SK-N-SH (cell line): Measurements from ENCODE around the gene SNAPC1. TPM values are rescaled to one million over a fixed set of nuclear protein-coding genes. Genes with fewer than 3 reads are reported as not detected.
A peak's percentile ranks its signal among the peaks of the same experiment; 100 is the strongest.

ENCODE experiments used
- CTCF ChIA-PET: fragments of 300-600, 350-600 bp; formaldehyde crosslinking; extraction: SDS; loops from one replicate; lab custom pipeline; 2021; lab: Yijun Ruan, JAX
- POLR2A ChIA-PET: fragments of 350-600 bp; sonication (Branson Sonifier 250); formaldehyde crosslinking; extraction: SDS; loops from one replicate; lab custom pipeline; 2020; ENCODE audit warnings: antibody characterized with exemption, inconsistent platforms; lab: Yijun Ruan, JAX
- DNase-seq: peaks from one replicate; pipeline ENCODE4 v3.0.0; 2012
- H2AFZ ChIP-seq: fragments of 200-600 bp; sonication (generic); 2 replicates; pipeline ENCODE4 v1.8.1; 2016; ENCODE audit warnings: antibody characterized with exemption, mild to moderate bottlenecking, low read depth
- H3F3A ChIP-seq: fragments of 200-600 bp; sonication (generic); replicated peaks from 2 replicates; pipeline ENCODE3; 2016; ENCODE audit warnings: antibody characterized with exemption, mild to moderate bottlenecking; ENCODE audit not compliant: insufficient read depth
- H3K27ac ChIP-seq, 2 experiments: fragments of 200-500 bp in 1 of 2; fragments of 200-600 bp in 1 of 2; sonication (Bioruptor generic) in 1 of 2; sonication (generic), shearing (Covaris generic) in 1 of 2; 2 replicates each; pipeline versions ENCODE4 v1.5.1 to v1.6.1; 2014 to 2016; ENCODE audit warnings: low read depth in 2 of 2, inconsistent platforms in 1 of 2, low read length in 1 of 2, mild to moderate bottlenecking in 1 of 2, mixed read lengths in 1 of 2
- H3K27me3 ChIP-seq: fragments of 200-600 bp; sonication (generic), shearing (Covaris generic); 2 replicates; pipeline ENCODE4 v1.6.1; 2016; ENCODE audit warnings: mixed run types; ENCODE audit not compliant: insufficient read depth
- H3K36me3 ChIP-seq, 2 experiments: fragments of 200-500 bp in 1 of 2; fragments of 200-600 bp in 1 of 2; sonication (Bioruptor generic) in 1 of 2; sonication (generic) in 1 of 2; replicated peaks in 1 of 2; 2 replicates each; pipeline versions ENCODE3 to v1.5.1; 2014 to 2016; ENCODE audit warnings: low read length in 1 of 2, mild to moderate bottlenecking in 1 of 2; ENCODE audit not compliant: insufficient read depth in 2 of 2, control insufficient read depth in 1 of 2
- H3K4me1 ChIP-seq, 2 experiments: fragments of 200-500 bp in 1 of 2; fragments of 200-600 bp in 1 of 2; sonication (Bioruptor generic) in 1 of 2; sonication (generic), shearing (Covaris generic) in 1 of 2; 2 replicates each; pipeline versions ENCODE4 v1.5.1 to v1.6.1; 2014 to 2016; ENCODE audit warnings: low read depth in 1 of 2, low read length in 1 of 2, mixed run types in 1 of 2; ENCODE audit not compliant: insufficient read depth in 2 of 2, control insufficient read depth in 1 of 2
- H3K4me2 ChIP-seq: fragments of 200-600 bp; sonication (generic), shearing (Covaris generic); 2 replicates; pipeline ENCODE4 v1.6.1; 2017; ENCODE audit warnings: mixed run types
- H3K4me3 ChIP-seq, 2 experiments: fragments of 200-500 bp in 1 of 2; fragments of 200-600 bp in 1 of 2; sonication (Bioruptor generic) in 1 of 2; sonication (generic), shearing (Covaris generic) in 1 of 2; 2 replicates each; pipeline versions ENCODE4 v1.5.1 to v1.8.1; 2014 to 2016; ENCODE audit warnings: low read depth in 2 of 2, inconsistent platforms in 1 of 2, low read length in 1 of 2, mild to moderate bottlenecking in 1 of 2, mixed read lengths in 1 of 2, moderate library complexity in 1 of 2
- H3K79me2 ChIP-seq: fragments of 200-600 bp; sonication (generic); 2 replicates; pipeline ENCODE4 v1.8.1; 2017; ENCODE audit warnings: mild to moderate bottlenecking; ENCODE audit not compliant: insufficient read depth
- H3K9ac ChIP-seq: fragments of 200-600 bp; sonication (generic); 2 replicates; pipeline ENCODE4 v1.6.1; 2017; ENCODE audit warnings: mixed run types
- H3K9me2 ChIP-seq: fragments of 200-600 bp; sonication (generic); 2 replicates; pipeline ENCODE4 v1.6.1; 2017; ENCODE audit warnings: mixed run types
- H3K9me3 ChIP-seq: fragments of 200-600 bp; sonication (generic); 2 replicates; pipeline ENCODE4 v1.6.1; 2017; ENCODE audit warnings: mixed run types, mild to moderate bottlenecking, moderate library complexity
- H4K20me1 ChIP-seq: fragments of 200-600 bp; sonication (generic); 2 replicates; pipeline ENCODE4 v1.6.1; 2017; ENCODE audit warnings: mild to moderate bottlenecking, mixed run types; ENCODE audit not compliant: insufficient read depth
- ELF1 ChIP-seq: IDR thresholded peaks from 2 replicates; pipeline ENCODE4 v1.4.0; 2012
- EZH2phosphoT487 ChIP-seq: fragments of 200-600 bp; sonication (generic); IDR thresholded peaks from 2 replicates; pipeline ENCODE4 v1.6.1; 2017; ENCODE audit warnings: low read depth, mixed run types, mild to moderate bottlenecking, antibody characterized with exemption, moderate library complexity, borderline replicate concordance
- FOSL2 ChIP-seq: IDR thresholded peaks from 2 replicates; pipeline ENCODE4 v1.4.0; 2012; ENCODE audit warnings: low read depth, mild to moderate bottlenecking, moderate library complexity, borderline replicate concordance
- GATA2 ChIP-seq: sonication (generic); formaldehyde crosslinking; IDR thresholded peaks from 2 replicates; pipeline ENCODE4 v1.5.0; 2020; ENCODE audit warnings: mild to moderate bottlenecking, missing genetic modification reagents
- MAX ChIP-seq: IDR thresholded peaks from 2 replicates; pipeline ENCODE4 v1.4.0; 2012; ENCODE audit warnings: low read depth
- MEF2A ChIP-seq: IDR thresholded peaks from 2 replicates; pipeline ENCODE4 v1.4.0; 2012; ENCODE audit warnings: low read depth, borderline replicate concordance
- NRF1 ChIP-seq: IDR thresholded peaks from 2 replicates; pipeline ENCODE4 v1.6.1; 2012; ENCODE audit warnings: low read depth, mild to moderate bottlenecking, low read length
- REST ChIP-seq: IDR thresholded peaks from 2 replicates; pipeline ENCODE4 v1.6.1; 2012; ENCODE audit warnings: mild to moderate bottlenecking, low read depth, low read length, moderate library complexity
- RFX5 ChIP-seq: IDR thresholded peaks from 2 replicates; pipeline ENCODE4 v1.6.1; 2012; ENCODE audit warnings: mild to moderate bottlenecking, improper control_type of control experiment, low read length
- RXRA ChIP-seq: IDR thresholded peaks from 2 replicates; pipeline ENCODE4 v1.4.0; 2012; ENCODE audit warnings: low read depth, mild to moderate bottlenecking, borderline replicate concordance
- SMC3 ChIP-seq: IDR thresholded peaks from 2 replicates; pipeline ENCODE4 v1.6.1; 2012; ENCODE audit warnings: low read depth, low read length, improper control_type of control experiment
- TEAD4 ChIP-seq: IDR thresholded peaks from 2 replicates; pipeline ENCODE4 v1.4.0; 2012; ENCODE audit warnings: mild to moderate bottlenecking, borderline replicate concordance; ENCODE audit not compliant: insufficient read depth
- YY1 ChIP-seq: IDR thresholded peaks from 2 replicates; pipeline ENCODE4 v1.4.0; 2012; ENCODE audit warnings: low read depth, mild to moderate bottlenecking
- ZBTB33 ChIP-seq: IDR thresholded peaks from 2 replicates; pipeline ENCODE4 v1.4.0; 2012; ENCODE audit warnings: low read depth, borderline replicate concordance
- WGBS: methylation state at CpG from one replicate; pipeline ENCODE4 v1.1.6; 2017; ENCODE audit warnings: low lambda C conversion rate; 5-methylcytosine and 5-hydroxymethylcytosine counted together
- polyA plus RNA-seq, 3 experiments: library from polyadenylated mRNA; depleted of rRNA; stranded (reverse); fragments of >200 nt; gene quantifications; 2 replicates each; pipeline ENCODE4 v1.2.3, GENCODE V29; 2012

Gene SNAPC1
- polyA plus RNA-seq, 1 of the 3 experiments (the other 2 are of a cell fraction), result 3.4 TPM

- no peak for TF ChIP-seq TEAD4
- no peak for TF ChIP-seq YY1
- TF ChIP-seq MEF2A, result no peak
- TF ChIP-seq MAX, result no peak
- no peak for TF ChIP-seq EZH2phosphoT487
Measured at GRCh38 chr14:61724133-61724532, 38.1 kb upstream of the SNAPC1 start (continued).

GRCh38 chr14:61726778-61727658 is 35.2 kb upstream of the SNAPC1 start:
- H3F3A ChIP-seq, result peaks cover 13% of the 10 kb centered on the region
- TF ChIP-seq ZBTB33 (no peak), FOSL2 (no peak), ELF1 (no peak), GATA2 (no peak), RXRA (no peak)
- TF ChIP-seq, all 33 proteins: peak for 0
- Histone ChIP-seq H3K9me3 (no peaks in the 10 kb centered on the region), H3K27me3 (no peaks in the 10 kb centered on the region), H3K4me3 (no peak overlapping the region), H2AFZ (no peak overlapping the region), H3K36me3 (peaks cover 78 to 79% of the 10 kb centered on the region in 2 experiments), H3K4me1 (peaks cover 0 to 4% of the 10 kb centered on the region in 2 experiments; a peak in 1 of 4 replicates), H4K20me1 (0 out of 2 replicates have a peak, but pooled peaks cover 5% of the 10 kb centered on the region), H3K79me2 (peaks cover 52% of the 10 kb centered on the region), H3K4me2 (no peak overlapping the region), H3K9me2 (no peaks in the 10 kb centered on the region), H3K9ac (no peak overlapping the region), H3K27ac (no peak overlapping the region)
- CTCF ChIA-PET, result interaction anchor here (0.6 to 1.5 kb wide), 7 partner anchors 9 to 630 kb away, joined by 3 to 5 read pairs (median 3); no protein-coding TSS in a partner anchor
- no peak for DNase-seq
- POLR2A ChIA-PET, result interaction anchor here (0.6 kb wide), 1 partner anchor 46 kb away, joined by 3 read pairs; no protein-coding TSS in a partner anchor
- WGBS, result 91% methylated on average over 7 of the region's 7 CpGs

GRCh38 chr14:61730756-61731373 is 31.4 kb upstream of the SNAPC1 start:
- no peaks in the 10 kb centered on the region for H3K9me2 ChIP-seq
- H3K27ac ChIP-seq, result peak overlapping the region; percentile 16 to 66
- H3K9me3 ChIP-seq, result no peaks in the 10 kb centered on the region
- H3K79me2 ChIP-seq, result peaks cover 40% of the 10 kb centered on the region
- H3K4me2 ChIP-seq, result no peak overlapping the region
- whole genome bisulfite sequencing, result 83% methylated on average over 2 of the region's 2 CpGs
- peaks cover 5% of the 10 kb centered on the region; the same call in 1 of the 2 replicates for H4K20me1 ChIP-seq
- CTCF ChIA-PET, result interaction anchor here (0.6 to 4.6 kb wide), 18 partner anchors 9 to 396 kb away, joined by 3 to 27 read pairs (median 4); partner anchors contain the start of gene SNAPC1
- H3K27me3 ChIP-seq, result no peaks in the 10 kb centered on the region
- peaks cover 21% of the 10 kb centered on the region for H3F3A ChIP-seq
- no peak overlapping the region for H2AFZ ChIP-seq
- H3K4me3 ChIP-seq, result no peak overlapping the region
- H3K36me3 ChIP-seq, result peaks cover 83 to 90% of the 10 kb centered on the region in 2 experiments
- POLR2A ChIA-PET, result no interaction called here
- no peak for DNase-seq
- H3K4me1 ChIP-seq, result peaks cover 0 to 4% of the 10 kb centered on the region in 2 experiments; a peak in 1 of 4 replicates
- no peak overlapping the region for H3K9ac ChIP-seq
- no peak for TF ChIP-seq RFX5
- no peak for TF ChIP-seq REST
- peak; percentile 48 for TF ChIP-seq SMC3
- TF ChIP-seq NRF1, result no peak
- TF ChIP-seq GATA2, result no peak
- no peak for TF ChIP-seq ZBTB33
- no peak for TF ChIP-seq YY1
- TF ChIP-seq MAX, result no peak
